Right lobe of liver (tissue), 4 donors: ENCODE results near the gene REN.

Experiments
- POLR2A ChIP-seq: fragments of 450-650 bp; IDR thresholded peaks from one replicate; pipeline ENCODE4 v1.6.1; 2017; ENCODE audit warnings: antibody characterized with exemption, mild to moderate bottlenecking
- TF ChIP-seq, protein P1 (sequence below), 4 donors: fragments of 200-600 bp in 3 of 4; fragments of 450-650 bp in 1 of 4; IDR thresholded peaks; one replicate each; pipeline versions ENCODE4 v1.5.1 to v1.8.0; 2016 to 2022; ENCODE audit warnings: antibody characterized with exemption in 4 of 4, mild to moderate bottlenecking in 2 of 4
- donor health status: DM: no; HTN: no; CAD: no.
- donor health status: DM: no; HTN: no; CAD: no.
- donor health status: DM: no; HTN: yes; CAD: no.

DNA sequence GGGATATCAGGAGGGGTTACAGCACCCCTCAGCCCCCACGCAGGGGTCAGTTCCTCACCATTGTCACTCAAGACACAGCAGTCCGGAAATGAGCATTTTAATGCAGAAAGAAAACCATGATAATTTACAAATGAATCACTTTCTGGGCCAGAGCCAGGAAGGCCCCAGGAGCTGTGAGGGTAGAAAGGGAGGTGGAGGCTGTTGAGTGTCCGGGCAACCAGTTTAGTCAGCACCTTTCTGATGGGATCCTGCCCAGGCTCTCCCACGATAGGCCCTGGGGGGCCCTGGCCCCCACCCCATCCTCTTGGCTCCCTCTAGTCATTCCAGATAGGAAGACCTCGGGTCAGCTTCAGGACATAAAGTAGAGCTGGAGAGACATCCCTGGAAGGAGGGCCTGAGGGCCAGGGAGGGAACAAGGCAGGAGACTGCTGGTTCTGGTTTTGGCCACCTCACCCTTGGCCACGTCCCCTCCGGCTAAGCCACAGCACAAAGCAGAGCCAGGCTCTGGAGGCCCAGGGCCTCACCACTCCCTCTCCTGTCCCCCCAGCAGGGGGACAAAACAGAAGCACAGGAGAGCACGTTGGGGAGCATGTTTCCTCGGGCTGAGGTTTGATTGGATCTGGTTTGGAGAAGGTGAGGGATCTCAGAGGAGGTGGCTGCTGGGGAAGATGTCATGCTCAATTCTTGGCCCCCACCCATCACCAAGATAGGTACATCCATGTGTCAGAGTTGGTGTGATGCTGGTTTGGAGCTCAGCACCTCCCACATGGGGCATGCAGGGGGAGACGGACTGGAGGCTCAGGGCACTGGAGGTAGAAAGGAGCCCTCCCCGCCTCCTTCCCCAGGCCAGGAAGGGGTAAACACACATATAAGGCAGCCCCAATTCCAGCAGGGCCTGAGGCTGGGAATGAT, 34.9 kb downstream of the REN start:
- TF ChIP-seq, protein P1, sequence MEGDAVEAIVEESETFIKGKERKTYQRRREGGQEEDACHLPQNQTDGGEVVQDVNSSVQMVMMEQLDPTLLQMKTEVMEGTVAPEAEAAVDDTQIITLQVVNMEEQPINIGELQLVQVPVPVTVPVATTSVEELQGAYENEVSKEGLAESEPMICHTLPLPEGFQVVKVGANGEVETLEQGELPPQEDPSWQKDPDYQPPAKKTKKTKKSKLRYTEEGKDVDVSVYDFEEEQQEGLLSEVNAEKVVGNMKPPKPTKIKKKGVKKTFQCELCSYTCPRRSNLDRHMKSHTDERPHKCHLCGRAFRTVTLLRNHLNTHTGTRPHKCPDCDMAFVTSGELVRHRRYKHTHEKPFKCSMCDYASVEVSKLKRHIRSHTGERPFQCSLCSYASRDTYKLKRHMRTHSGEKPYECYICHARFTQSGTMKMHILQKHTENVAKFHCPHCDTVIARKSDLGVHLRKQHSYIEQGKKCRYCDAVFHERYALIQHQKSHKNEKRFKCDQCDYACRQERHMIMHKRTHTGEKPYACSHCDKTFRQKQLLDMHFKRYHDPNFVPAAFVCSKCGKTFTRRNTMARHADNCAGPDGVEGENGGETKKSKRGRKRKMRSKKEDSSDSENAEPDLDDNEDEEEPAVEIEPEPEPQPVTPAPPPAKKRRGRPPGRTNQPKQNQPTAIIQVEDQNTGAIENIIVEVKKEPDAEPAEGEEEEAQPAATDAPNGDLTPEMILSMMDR (IDR thresholded peaks at IDR 0.05), result peak in 1 of 4 donors; percentile 11
- no peak for TF ChIP-seq POLR2A
